Panc1 (cell line): ENCODE measurements around the gene TLE5. TPM values are rescaled to one million over a fixed set of nuclear protein-coding genes. Genes with fewer than 3 reads are reported as not detected.

Source experiments
- ATAC-seq: fragments of 200-7000 bp; cut with Tn5 transposase; 2 replicates; pipeline ENCODE4 v1.9.1; 2020; ENCODE audit warnings: mild to moderate bottlenecking, moderate library complexity
- BruUV-seq: library from RNA; stranded (reverse); fragments of 400-500 nt; replicated peaks from 2 replicates; lab custom pipeline; 2021; lab: Mats Ljungman, UMichigan
- CTCF ChIA-PET: fragments of 300-600 bp; sonication (Branson Sonifier 250); formaldehyde crosslinking; loops from one replicate; lab custom pipeline; 2022; ENCODE audit warnings: antibody characterized with exemption; lab: Charles Lee
- POLR2A ChIA-PET: fragments of 300-600 bp; sonication (Branson Sonifier 250); formaldehyde crosslinking; loops from one replicate; lab custom pipeline; 2022; ENCODE audit warnings: antibody characterized with exemption; lab: Charles Lee
- DNase-seq: peaks from one replicate; pipeline ENCODE4 v3.0.0-alpha.2; 2010; ENCODE audit warnings: low read depth, low spot score
- H3K27ac ChIP-seq: 2 replicates; pipeline ENCODE4 v1.5.1; 2011; ENCODE audit warnings: mild to moderate bottlenecking, low read length, inconsistent platforms
- H3K27me3 ChIP-seq: fragments of 200-500 bp; sonication (Bioruptor generic); 2 replicates; pipeline ENCODE4 v1.6.0; 2014; ENCODE audit warnings: low read length, inconsistent platforms; ENCODE audit not compliant: control insufficient read depth, insufficient read depth
- H3K36me3 ChIP-seq: fragments of 200-500 bp; sonication (Bioruptor generic); 2 replicates; pipeline ENCODE4 v1.5.1; 2014; ENCODE audit warnings: inconsistent platforms, mild to moderate bottlenecking, low read length, moderate library complexity; ENCODE audit not compliant: control insufficient read depth, insufficient read depth
- H3K4me1 ChIP-seq: 2 replicates; pipeline ENCODE4 v1.5.1; 2011; ENCODE audit warnings: inconsistent platforms, mild to moderate bottlenecking, low read length, moderate library complexity; ENCODE audit not compliant: control insufficient read depth, insufficient read depth
- H3K4me3 ChIP-seq, 2 experiments: 2 replicates each; pipeline ENCODE4 v1.5.1; 2011 to 2012; ENCODE audit warnings: low read depth in 2 of 2, low read length in 2 of 2, mild to moderate bottlenecking in 2 of 2, inconsistent platforms in 1 of 2, moderate library complexity in 1 of 2
- H3K9me3 ChIP-seq: fragments of 200-500 bp; sonication (Bioruptor generic); 2 replicates; pipeline ENCODE4 v1.5.1; 2014; ENCODE audit warnings: low read depth, mild to moderate bottlenecking, inconsistent platforms, low read length, moderate library complexity; ENCODE audit not compliant: control insufficient read depth, insufficient read depth
- CTCF ChIP-seq: fragments of 450-650 bp; IDR thresholded peaks from 2 replicates; pipeline ENCODE4 v1.5.1; 2017; ENCODE audit warnings: mild to moderate bottlenecking
- POLR2AphosphoS5 ChIP-seq: IDR thresholded peaks from 2 replicates; pipeline ENCODE4 v1.6.1; 2012; ENCODE audit warnings: mild to moderate bottlenecking, low read depth, low read length, moderate library complexity
- SIN3A ChIP-seq: IDR thresholded peaks from 2 replicates; pipeline ENCODE4 v1.6.1; 2012; ENCODE audit warnings: low read depth, mild to moderate bottlenecking, low read length, moderate library complexity, borderline replicate concordance; ENCODE audit not compliant: insufficient read depth
- TCF7L2 ChIP-seq: IDR thresholded peaks from 2 replicates; pipeline ENCODE4 v1.6.1; 2011; ENCODE audit warnings: mild to moderate bottlenecking, low read depth, low read length, inconsistent platforms
- in situ Hi-C: cut with HindIII; loops from 2 replicates; pipeline ENCODE4 v1.10.0; 2016; ENCODE audit warnings: low sequenced_read_pairs, low pct_unique_long_range_greater_than_20kb
- intact Hi-C: fragments of 100-400 bp; cut with micrococcal nuclease; formaldehyde crosslinking; loops from one replicate; pipeline ENCODE4 v1.10.0; 2022; ENCODE audit not compliant: unreplicated experiment
- total RNA-seq: library from RNA; stranded (reverse); gene quantifications from one replicate; pipeline ENCODE4 v1.2.1, GENCODE V29; 2021; ENCODE audit not compliant: unreplicated experiment
- TF ChIP-seq, protein P1 (sequence below), 2 experiments: IDR thresholded peaks; 2 replicates each; pipeline ENCODE4 v1.6.1; 2011 to 2012; ENCODE audit warnings: low read depth in 2 of 2, control low read depth in 1 of 2, low read length in 1 of 2, mild to moderate bottlenecking in 1 of 2, moderate library complexity in 1 of 2; ENCODE audit not compliant: insufficient read depth in 1 of 2

The TLE5 gene
- total RNA-seq, 1 experiment from 2014 or later: 287 TPM

- TF ChIP-seq TCF7L2 (no peak), CTCF (no peak), POLR2AphosphoS5 (no peak), SIN3A (no peak)
- TF ChIP-seq, protein P1, sequence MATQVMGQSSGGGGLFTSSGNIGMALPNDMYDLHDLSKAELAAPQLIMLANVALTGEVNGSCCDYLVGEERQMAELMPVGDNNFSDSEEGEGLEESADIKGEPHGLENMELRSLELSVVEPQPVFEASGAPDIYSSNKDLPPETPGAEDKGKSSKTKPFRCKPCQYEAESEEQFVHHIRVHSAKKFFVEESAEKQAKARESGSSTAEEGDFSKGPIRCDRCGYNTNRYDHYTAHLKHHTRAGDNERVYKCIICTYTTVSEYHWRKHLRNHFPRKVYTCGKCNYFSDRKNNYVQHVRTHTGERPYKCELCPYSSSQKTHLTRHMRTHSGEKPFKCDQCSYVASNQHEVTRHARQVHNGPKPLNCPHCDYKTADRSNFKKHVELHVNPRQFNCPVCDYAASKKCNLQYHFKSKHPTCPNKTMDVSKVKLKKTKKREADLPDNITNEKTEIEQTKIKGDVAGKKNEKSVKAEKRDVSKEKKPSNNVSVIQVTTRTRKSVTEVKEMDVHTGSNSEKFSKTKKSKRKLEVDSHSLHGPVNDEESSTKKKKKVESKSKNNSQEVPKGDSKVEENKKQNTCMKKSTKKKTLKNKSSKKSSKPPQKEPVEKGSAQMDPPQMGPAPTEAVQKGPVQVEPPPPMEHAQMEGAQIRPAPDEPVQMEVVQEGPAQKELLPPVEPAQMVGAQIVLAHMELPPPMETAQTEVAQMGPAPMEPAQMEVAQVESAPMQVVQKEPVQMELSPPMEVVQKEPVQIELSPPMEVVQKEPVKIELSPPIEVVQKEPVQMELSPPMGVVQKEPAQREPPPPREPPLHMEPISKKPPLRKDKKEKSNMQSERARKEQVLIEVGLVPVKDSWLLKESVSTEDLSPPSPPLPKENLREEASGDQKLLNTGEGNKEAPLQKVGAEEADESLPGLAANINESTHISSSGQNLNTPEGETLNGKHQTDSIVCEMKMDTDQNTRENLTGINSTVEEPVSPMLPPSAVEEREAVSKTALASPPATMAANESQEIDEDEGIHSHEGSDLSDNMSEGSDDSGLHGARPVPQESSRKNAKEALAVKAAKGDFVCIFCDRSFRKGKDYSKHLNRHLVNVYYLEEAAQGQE (IDR thresholded peaks at IDR 0.05; ENCODE audit: insufficient read depth in 1 of 2, low read depth in 2 of 2, low read length in 1 of 2): no peak
- H3K4me1 ChIP-seq: no peaks in the 10 kb centered on the region; the same call in 1 of the 2 replicates
- in situ Hi-C loops (no loop called here), intact Hi-C loops (no loop called here)
- CTCF ChIA-PET: no interaction called here
- POLR2A ChIA-PET: no interaction called here
- H3K4me3 ChIP-seq: no peak overlapping the region
- no peaks in the 10 kb centered on the region for H3K27me3 ChIP-seq
- H3K9me3 ChIP-seq: no peaks in the 10 kb centered on the region
- H3K27ac ChIP-seq: no peak overlapping the region
- no peak for DNase-seq
- no peak for ATAC-seq
- BruUV-seq: no TSS peak
- no peaks in the 10 kb centered on the region for H3K36me3 ChIP-seq
Observed at GRCh38 chr19:3071768-3072167, 9.5 kb upstream of the TLE5 start.

- Histone ChIP-seq H3K4me3 (no peak overlapping the region), H3K27me3 (no peaks in the 10 kb centered on the region), H3K36me3 (no peaks in the 10 kb centered on the region), H3K27ac (no peak overlapping the region), H3K4me1 (peaks cover 2% of the 10 kb centered on the region), H3K9me3 (no peaks in the 10 kb centered on the region)
- ChIA-PET CTCF (no interaction called here), POLR2A (no interaction called here)
- TF ChIP-seq CTCF (no peak), SIN3A (no peak), POLR2AphosphoS5 (no peak), TCF7L2 (no peak)
- TF ChIP-seq, protein P1 (IDR thresholded peaks at IDR 0.05; ENCODE audit: insufficient read depth in 1 of 2, low read depth in 2 of 2, low read length in 1 of 2): no peak
- intact Hi-C loops: no loop called here
- no TSS peak for BruUV-seq
- DNase-seq (no peak), ATAC-seq (no peak)
- in situ Hi-C loops: no loop called here
Observed at GRCh38 chr19:3068071-3068470, 5.8 kb upstream of the TLE5 start.
